GM03348 (cell line): ENCODE data around the gene NFIB.
A peak's percentile ranks its signal among the peaks of the same experiment; 100 is the strongest.

Source experiments
- DNase-seq: peaks from one replicate; pipeline ENCODE4 v3.0.0; 2012; ENCODE audit warnings: low spot score

NFIB gene

GRCh38 chr9:14273696-14274121 lies 40.2 kb downstream of the NFIB start:
- DNase-seq, result no peak

DNA sequence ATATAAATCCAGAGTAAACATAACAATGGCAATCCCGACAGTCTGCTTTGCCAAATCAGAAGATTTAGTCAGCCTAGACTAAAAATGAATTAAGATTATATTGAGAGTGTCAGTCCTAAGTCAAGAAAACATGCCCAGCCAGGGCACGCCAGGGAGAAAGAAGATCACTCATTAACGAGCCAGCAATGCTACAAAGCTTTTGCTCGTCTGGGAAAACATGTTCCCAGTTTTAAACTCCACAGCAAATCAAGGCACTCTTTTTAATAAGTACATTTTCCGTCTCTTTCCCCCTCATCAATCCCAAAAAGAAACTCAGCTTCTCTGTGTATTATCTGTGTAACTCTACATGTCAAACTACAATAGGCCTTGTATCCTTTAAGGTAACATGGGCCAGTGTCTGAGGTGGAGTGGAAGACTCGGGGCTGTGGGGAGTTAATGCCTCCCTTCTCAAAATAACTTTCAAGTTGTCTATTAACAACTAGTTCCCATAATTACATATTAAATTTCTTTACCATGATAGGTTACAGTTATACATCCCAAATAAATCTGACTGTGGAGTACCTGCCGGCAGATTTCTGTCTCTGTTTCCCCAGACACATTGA lies 40.9 kb downstream of the NFIB start:
- no peak for DNase-seq

- no peak for DNase-seq
Observed at GRCh38 chr9:14271093-14271673, 42.8 kb downstream of the NFIB start.

DNA sequence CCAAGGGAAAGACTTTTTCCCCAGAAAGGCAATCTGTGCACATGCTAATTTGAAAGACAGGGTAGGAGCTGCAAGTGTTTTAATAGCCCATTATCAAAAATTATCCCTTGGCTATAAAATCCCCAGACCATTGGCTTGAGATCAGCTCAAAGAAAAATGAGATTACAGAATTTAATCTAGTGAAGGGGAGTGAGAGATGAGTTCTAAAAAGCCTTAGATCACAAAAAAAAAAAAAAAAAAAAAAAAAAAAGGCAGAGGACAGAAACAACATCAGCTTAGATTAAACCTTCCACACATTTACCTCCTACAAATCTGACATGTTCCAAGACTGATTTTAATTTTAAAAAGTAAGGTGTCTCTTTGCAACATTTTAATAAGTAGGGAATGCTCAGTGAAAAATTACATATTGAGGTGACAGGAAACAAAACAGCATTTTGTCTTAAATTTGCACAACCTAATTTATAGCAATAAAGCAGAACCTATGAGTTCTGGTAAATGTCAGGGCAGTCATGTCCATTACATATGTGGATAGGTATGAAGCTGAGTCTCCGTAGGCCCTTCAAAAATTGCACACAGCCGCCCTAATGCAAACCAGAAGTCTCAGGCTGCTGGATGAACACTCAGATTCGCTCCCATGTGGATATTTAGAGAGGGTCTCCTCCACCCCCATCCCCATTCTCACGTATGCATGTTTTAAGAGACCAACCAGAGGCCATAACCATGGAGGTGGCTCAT lies 43.4 kb downstream of the NFIB start:
- no peak for DNase-seq

- DNase-seq, result no peak
Observed at GRCh38 chr9:14269916-14270315, 44.0 kb downstream of the NFIB start.

DNA sequence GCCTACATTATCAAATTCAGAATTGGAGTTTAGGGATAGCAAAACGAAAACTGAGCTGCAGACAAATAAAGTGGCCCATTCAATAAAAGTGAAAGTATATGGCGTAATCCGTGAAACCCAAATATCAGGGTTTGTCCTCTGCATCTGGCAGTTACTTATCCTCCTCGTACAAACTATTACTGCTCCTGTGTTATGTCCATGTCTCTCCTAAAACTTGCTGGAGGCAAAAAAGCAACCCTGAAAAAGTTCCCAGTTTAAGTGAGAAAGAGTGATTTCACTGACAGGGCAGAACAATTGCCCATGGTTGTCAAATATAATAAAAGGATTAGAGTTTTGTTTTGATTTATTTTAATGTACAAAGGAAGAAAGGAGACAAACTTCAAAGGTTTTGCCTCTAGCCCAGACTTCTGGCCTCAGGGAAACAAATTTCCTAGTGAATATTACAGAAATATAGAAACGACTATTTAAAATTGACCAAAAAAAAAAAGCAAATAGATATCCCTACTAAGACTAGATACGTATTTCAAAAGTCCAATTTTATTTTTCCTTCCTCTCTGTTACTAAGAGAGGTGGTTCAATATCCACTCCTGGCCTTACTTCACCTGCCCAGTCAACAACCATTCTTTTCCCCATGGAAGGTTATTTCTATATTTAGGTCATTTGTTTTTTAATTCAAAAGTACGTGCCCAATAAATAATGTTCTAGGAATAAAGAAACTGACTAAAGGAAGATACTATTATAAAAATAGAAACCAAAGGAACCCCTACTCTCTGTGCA lies 50.0 kb downstream of the NFIB start:
- DNase-seq, result no peak

DNA sequence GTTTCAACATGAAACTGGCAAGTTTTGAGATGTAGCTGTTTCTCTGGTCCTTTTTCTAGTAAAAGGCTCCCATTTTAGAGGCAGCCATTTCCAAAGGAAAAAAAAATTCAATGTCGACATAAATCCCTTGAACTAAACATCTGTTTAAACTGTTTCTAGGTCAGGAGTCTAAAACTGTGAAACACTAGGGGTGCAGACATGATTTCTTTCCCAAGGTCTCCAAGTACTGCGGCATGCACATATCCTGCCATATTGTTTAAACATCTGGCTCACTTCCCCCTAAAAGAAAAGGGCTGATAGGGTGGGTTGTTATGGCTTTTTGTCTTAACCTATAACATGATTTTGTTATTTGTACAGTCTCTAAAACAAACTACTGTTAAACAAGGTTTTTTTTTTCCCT lies 51.1 kb downstream of the NFIB start:
- DNase-seq, result no peak

DNA sequence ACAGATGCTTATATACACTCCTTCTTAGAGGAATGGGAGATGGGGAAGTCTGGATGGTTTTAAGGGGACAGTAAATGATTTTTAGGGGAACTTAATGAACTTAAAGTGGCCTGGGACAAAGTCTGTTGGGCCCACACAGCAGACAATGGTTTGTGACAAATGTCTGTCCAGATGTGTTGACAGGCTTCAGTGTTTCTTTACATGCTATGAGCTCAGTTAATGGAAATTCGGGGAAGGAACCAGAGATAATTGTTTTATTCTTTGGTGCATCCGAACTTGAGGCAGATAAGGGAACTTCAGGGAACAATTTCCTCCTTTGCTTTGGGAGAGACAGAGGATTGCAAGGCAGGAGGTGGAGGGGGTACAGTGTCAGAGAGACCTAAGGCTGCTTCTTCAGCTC lies 52.3 kb downstream of the NFIB start:
- no peak for DNase-seq

GRCh38 chr9:14260101-14260500 lies 53.8 kb downstream of the NFIB start:
- no peak for DNase-seq

DNA sequence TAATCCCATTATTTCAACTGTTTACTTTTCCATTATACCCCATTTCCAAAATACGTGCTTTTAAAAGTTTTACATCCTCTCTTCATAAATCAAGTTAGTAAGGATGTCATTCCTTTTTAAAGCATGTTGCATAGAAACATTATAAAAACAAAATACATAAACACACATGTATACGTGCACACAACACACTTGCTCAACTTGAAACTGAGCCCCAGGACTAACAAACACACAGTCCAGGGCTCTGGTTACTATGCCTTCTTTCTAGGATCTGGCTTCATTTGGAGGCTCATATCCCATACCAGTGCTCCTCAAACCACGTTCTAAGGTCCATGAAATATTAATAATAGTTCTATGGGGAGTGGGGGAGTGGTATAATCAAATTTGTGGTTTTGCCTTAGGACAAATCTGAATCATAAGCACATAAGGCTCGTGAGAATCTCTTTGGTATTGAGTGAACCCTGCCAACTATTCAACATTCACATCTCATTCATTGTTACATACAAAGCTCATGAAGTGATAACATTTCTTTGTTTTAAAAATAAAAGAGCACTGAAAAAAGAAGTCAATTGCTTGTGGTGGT lies 55.2 kb downstream of the NFIB start:
- DNase-seq, result no peak

- DNase-seq, result no peak
Observed at GRCh38 chr9:14258156-14258555, 55.8 kb downstream of the NFIB start.

DNA sequence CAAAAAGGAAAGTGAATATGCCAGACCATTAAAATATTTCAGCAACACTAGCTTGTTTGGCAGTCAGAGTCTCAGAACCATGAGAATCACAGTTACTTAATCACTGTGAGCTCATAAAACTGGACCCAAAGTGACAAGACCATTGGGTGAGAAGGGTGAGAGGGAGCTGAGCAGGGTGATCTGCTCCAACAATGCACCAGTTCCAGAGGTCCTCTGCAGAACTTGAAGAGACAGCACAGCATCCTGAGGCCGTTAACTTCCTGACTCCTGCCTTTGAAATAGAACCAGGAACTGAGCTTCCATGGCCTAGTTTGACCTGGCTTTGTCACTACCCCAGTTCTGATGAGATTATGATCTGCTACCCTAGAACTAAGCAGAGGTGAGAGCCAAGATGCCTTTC lies 57.4 kb downstream of the NFIB start:
- no peak for DNase-seq

GRCh38 chr9:14251154-14252071 lies 62.5 kb downstream of the NFIB start:
- peak; percentile 51 for DNase-seq

DNA sequence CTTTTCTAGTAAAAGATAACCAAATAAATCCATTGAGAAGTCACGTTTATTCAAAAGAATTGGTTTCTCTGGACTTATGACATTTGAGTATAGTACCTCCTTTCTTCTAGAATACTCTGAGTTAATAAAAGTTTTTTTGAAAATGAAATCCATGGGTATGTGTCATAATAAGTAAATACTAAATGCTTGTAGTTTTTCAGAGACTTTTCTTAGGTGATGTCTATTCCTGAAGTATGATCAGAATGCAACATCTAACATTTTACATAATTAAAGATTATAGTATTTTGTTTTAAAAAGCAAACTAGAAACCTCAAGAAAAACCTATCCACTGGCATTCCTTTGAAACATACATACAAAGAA lies 63.2 kb downstream of the NFIB start:
- DNase-seq, result no peak

DNA sequence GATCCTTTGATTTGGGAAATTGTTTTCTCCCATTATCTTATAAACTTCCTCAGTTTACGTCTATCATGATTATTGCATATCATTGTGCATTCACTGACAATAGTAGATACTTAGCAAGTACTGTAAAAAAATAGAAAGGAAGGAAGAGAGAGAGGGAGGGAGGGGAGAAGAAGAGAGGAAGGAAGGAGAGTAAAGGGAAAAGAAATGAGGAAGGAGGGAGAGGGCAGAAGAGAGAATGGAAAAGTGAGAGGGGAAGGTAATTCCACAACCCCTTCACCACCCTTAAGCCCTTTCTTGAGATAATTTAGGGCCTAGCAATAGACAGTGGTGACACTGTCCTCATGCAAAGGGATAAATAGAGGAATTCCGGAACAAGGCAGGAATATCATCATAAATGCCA lies 64.4 kb downstream of the NFIB start:
- no peak for DNase-seq

GRCh38 chr9:14248149-14248548 lies 65.8 kb downstream of the NFIB start:
- DNase-seq, result no peak

DNA sequence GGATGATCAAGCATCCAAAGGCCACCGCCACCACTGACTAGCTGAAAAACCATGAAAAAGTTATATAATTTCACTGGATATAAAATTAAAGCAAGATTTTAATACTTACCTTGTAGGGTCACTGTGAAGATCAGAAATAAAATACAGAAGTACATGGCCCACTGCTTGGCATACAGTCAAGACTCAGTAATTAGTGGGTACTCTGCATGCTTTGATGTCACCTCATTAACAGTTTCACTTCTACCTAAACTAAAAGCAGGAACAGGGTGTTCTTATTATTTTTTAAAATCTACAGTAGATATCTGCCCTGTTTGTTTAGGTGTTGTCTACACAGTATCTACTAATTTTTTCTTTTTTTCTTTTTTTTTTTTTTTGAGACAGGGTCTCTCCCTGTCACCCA lies 66.4 kb downstream of the NFIB start:
- no peak for DNase-seq

GRCh38 chr9:14246951-14247350 lies 67.0 kb downstream of the NFIB start:
- DNase-seq, result no peak

- DNase-seq, result peak; percentile 78
Observed at GRCh38 chr9:14245901-14246525, 67.9 kb downstream of the NFIB start.

DNA sequence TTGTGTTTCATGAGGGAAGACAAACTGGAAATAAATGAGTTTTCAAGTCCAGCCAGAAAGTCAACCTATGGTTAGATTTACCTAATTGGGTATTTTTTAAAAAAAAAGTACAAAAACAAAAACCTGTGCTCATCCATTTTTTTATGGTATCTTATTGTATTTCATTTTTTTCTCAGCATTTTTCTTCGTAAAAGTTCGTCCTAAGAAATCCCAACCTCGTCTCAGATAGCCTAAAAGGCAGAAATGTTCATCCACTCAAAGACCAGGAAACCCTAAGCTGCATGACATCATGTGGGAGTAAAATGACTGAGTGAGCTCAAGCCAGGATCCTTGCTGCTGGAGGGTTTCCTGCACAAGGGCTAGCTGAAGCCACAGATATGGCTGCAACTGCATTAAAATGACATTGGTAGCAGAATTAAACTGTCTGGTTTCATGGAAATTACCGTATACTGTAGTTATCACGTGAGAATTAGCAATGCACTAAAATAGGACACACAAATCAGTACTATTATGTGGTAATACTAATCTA lies 70.4 kb downstream of the NFIB start:
- DNase-seq, result no peak
